Bronchial epithelial cell (primary cell): ENCODE results near the gene PDGFA. TPM values are rescaled to one million over a fixed set of nuclear protein-coding genes. Genes with fewer than 3 reads are reported as not detected.

ENCODE experiments used
- DNase-seq: peaks from one replicate; pipeline ENCODE4 v3.0.0-alpha.2; 2010; ENCODE audit warnings: low read depth
- FAIRE-seq: peaks from 2 replicates; lab custom pipeline; 2011; peaks lifted over from hg19 to GRCh38; lab: Jason Lieb, UNC
- H3K27me3 ChIP-seq: 2 replicates; pipeline ENCODE4 v1.5.1; 2011; ENCODE audit warnings: low read length; ENCODE audit not compliant: control insufficient read depth, insufficient read depth
- H3K36me3 ChIP-seq: 2 replicates; pipeline ENCODE4 v1.5.1; 2011; ENCODE audit warnings: low read length; ENCODE audit not compliant: control insufficient read depth, insufficient read depth
- H3K4me3 ChIP-seq: 2 replicates; pipeline ENCODE4 v1.5.1; 2011; ENCODE audit warnings: mild to moderate bottlenecking, low read depth, low read length, control low read depth
- CTCF ChIP-seq: IDR thresholded peaks from 2 replicates; pipeline ENCODE4 v1.5.1; 2011; ENCODE audit warnings: mild to moderate bottlenecking, moderate library complexity, low read length, control low read depth, inconsistent platforms; ENCODE audit not compliant: insufficient read depth, severe bottlenecking
- total RNA-seq: library from RNA; depleted of rRNA; stranded (reverse); fragments of >200 nt; gene quantifications from 2 replicates; pipeline ENCODE4 v1.2.1, GENCODE V29; 2014

The PDGFA gene
- total RNA-seq, 1 donor from 2014 or later: 64.8 TPM

GRCh38 chr7:467856-468545 is 51.6 kb downstream of the PDGFA start:
- H3K4me3 ChIP-seq: no peak overlapping the region
- no peaks in the 10 kb centered on the region for H3K36me3 ChIP-seq
- FAIRE-seq (peak; percentile 99), DNase-seq (no peak)
- TF ChIP-seq CTCF: no peak
- no peaks in the 10 kb centered on the region for H3K27me3 ChIP-seq

GRCh38 chr7:467393-467828 is 52.2 kb downstream of the PDGFA start:
- no peaks in the 10 kb centered on the region for H3K27me3 ChIP-seq
- no peak overlapping the region for H3K4me3 ChIP-seq
- DNase-seq (no peak), FAIRE-seq (no peak)
- TF ChIP-seq CTCF: no peak
- no peaks in the 10 kb centered on the region for H3K36me3 ChIP-seq

- no peak for TF ChIP-seq CTCF
- Histone ChIP-seq H3K27me3 (no peaks in the 10 kb centered on the region), H3K4me3 (no peak overlapping the region), H3K36me3 (no peaks in the 10 kb centered on the region)
- no peak for DNase-seq
- FAIRE-seq: no peak
Measured at GRCh38 chr7:466465-467191, 53.0 kb downstream of the PDGFA start.

GRCh38 chr7:465710-466400 is 53.8 kb downstream of the PDGFA start:
- Histone ChIP-seq H3K4me3 (no peak overlapping the region), H3K27me3 (no peaks in the 10 kb centered on the region), H3K36me3 (no peaks in the 10 kb centered on the region)
- FAIRE-seq (no peak), DNase-seq (no peak)
- TF ChIP-seq CTCF: no peak

- FAIRE-seq (no peak), DNase-seq (no peak)
Measured at GRCh38 chr7:464454-465401, 54.9 kb downstream of the PDGFA start.

More at GRCh38 chr7:464454-465401, 54.9 kb downstream of the PDGFA start:
- no peak overlapping the region for H3K4me3 ChIP-seq
- no peaks in the 10 kb centered on the region for H3K27me3 ChIP-seq
- no peaks in the 10 kb centered on the region for H3K36me3 ChIP-seq
- TF ChIP-seq CTCF: no peak
